ENCODE measurements around the gene MED13L. TPM values are rescaled to one million over a fixed set of nuclear protein-coding genes. Genes with fewer than 3 reads are reported as not detected.

The MED13L gene
- total and polyA plus RNA-seq, 2 donors (not counting 3 experiments of a cell fraction or from before 2014, with no cell fraction given): 27.4 to 93.6 TPM

GRCh38 chr12:116299665-116300328 lies 22.3 kb upstream of the MED13L start:
- dilution Hi-C loops (cut with MboI; ENCODE audit: extremely low pct_ligation_motif_present, low sequenced_read_pairs) (no loop called here), intact Hi-C loops (cut with micrococcal nuclease) (no loop called here)
- no peak for DNase-seq (ENCODE audit: low read depth, low spot score)
- no peak overlapping the region for H3K27ac ChIP-seq (ENCODE audit: insufficient read depth, low read depth, low read length)
- peaks cover 6 to 17% of the 10 kb centered on the region in 2 experiments for H3K27me3 ChIP-seq (ENCODE audit: control insufficient read depth in 2 of 2, insufficient read depth in 2 of 2, low read length in 2 of 2)
- H3K4me2 ChIP-seq (ENCODE audit: insufficient read depth, low read length): no peak overlapping the region
- H3K36me3 ChIP-seq (ENCODE audit: control insufficient read depth in 2 of 2, extremely low read depth in 1 of 2, insufficient read depth in 2 of 2, low read length in 2 of 2): no peaks in the 10 kb centered on the region
- H3K4me1 ChIP-seq (ENCODE audit: control insufficient read depth, extremely low read depth, insufficient read depth, low read length): peaks cover 3% of the 10 kb centered on the region
- ChIA-PET POLR2A (no interaction called here), CTCF (no interaction called here)
- no peaks in the 10 kb centered on the region for H3K9me1 ChIP-seq (replicated peaks; ENCODE audit: control insufficient read depth, extremely low read depth, insufficient read depth, low read length)
- no peaks in the 10 kb centered on the region for H3K79me2 ChIP-seq (ENCODE audit: control insufficient read depth, insufficient read depth, low read length)
- no peak for TF ChIP-seq CTCF (IDR thresholded peaks at IDR 0.05; ENCODE audit: extremely low read depth in 1 of 2, insufficient read depth in 1 of 2, low read depth in 1 of 2, low read length in 2 of 2)
- no peak for TF ChIP-seq MAX (IDR thresholded peaks at IDR 0.05; ENCODE audit: insufficient read depth, insufficient read length)
- H4K20me1 ChIP-seq (replicated peaks; ENCODE audit: control insufficient read depth, extremely low read depth, insufficient read depth, low read length): no peaks in the 10 kb centered on the region
- BruUV-seq (replicated peaks): no TSS peak
- H3K9me3 ChIP-seq (replicated peaks; ENCODE audit: control insufficient read depth, insufficient read depth, low read length): no peaks in the 10 kb centered on the region
- no peak overlapping the region for H3K4me3 ChIP-seq (replicated peaks in 1 of 3; ENCODE audit: insufficient read depth in 1 of 3, low read depth in 1 of 3, low read length in 3 of 3)
- no peak overlapping the region for H3K9ac ChIP-seq (replicated peaks; ENCODE audit: extremely low read depth, insufficient read depth, low read length)
- no peak for FAIRE-seq
- H2AFZ ChIP-seq (ENCODE audit: low read depth, low read length): no peak overlapping the region

GRCh38 chr12:116299064-116299463 lies 21.6 kb upstream of the MED13L start:
- Histone ChIP-seq H3K9me3 (replicated peaks; ENCODE audit: control insufficient read depth, insufficient read depth, low read length) (no peaks in the 10 kb centered on the region), H3K9ac (replicated peaks; ENCODE audit: extremely low read depth, insufficient read depth, low read length) (no peak overlapping the region), H3K27ac (ENCODE audit: insufficient read depth, low read depth, low read length) (no peak overlapping the region), H3K4me2 (ENCODE audit: insufficient read depth, low read length) (no peak overlapping the region), H3K36me3 (ENCODE audit: control insufficient read depth in 2 of 2, extremely low read depth in 1 of 2, insufficient read depth in 2 of 2, low read length in 2 of 2) (no peaks in the 10 kb centered on the region), H3K4me1 (ENCODE audit: control insufficient read depth, extremely low read depth, insufficient read depth, low read length) (peaks cover 3% of the 10 kb centered on the region), H3K27me3 (ENCODE audit: control insufficient read depth in 2 of 2, insufficient read depth in 2 of 2, low read length in 2 of 2) (peaks cover 6 to 17% of the 10 kb centered on the region in 2 experiments), H2AFZ (ENCODE audit: low read depth, low read length) (no peak overlapping the region), H3K4me3 (replicated peaks in 1 of 3; ENCODE audit: insufficient read depth in 1 of 3, low read depth in 1 of 3, low read length in 3 of 3) (no peak overlapping the region), H3K9me1 (replicated peaks; ENCODE audit: control insufficient read depth, extremely low read depth, insufficient read depth, low read length) (no peaks in the 10 kb centered on the region), H4K20me1 (replicated peaks; ENCODE audit: control insufficient read depth, extremely low read depth, insufficient read depth, low read length) (no peaks in the 10 kb centered on the region), H3K79me2 (ENCODE audit: control insufficient read depth, insufficient read depth, low read length) (no peaks in the 10 kb centered on the region)
- POLR2A ChIA-PET: no interaction called here
- dilution Hi-C loops (cut with MboI; ENCODE audit: extremely low pct_ligation_motif_present, low sequenced_read_pairs): no loop called here
- DNase-seq (ENCODE audit: low read depth, low spot score): no peak
- intact Hi-C loops (cut with micrococcal nuclease): no loop called here
- CTCF ChIA-PET: no interaction called here
- no peak for FAIRE-seq
- TF ChIP-seq GATA2 (IDR thresholded peaks at IDR 0.05; ENCODE audit: insufficient read depth, insufficient read length, low read depth, low read length) (no peak), JUN (IDR thresholded peaks at IDR 0.05; ENCODE audit: borderline replicate concordance, insufficient read depth, insufficient read length, low read depth) (no peak), MYC (IDR thresholded peaks at IDR 0.05; ENCODE audit: low read depth, low read length) (no peak), POLR2AphosphoS5 (IDR thresholded peaks at IDR 0.05; ENCODE audit: insufficient read depth, low read depth, low read length) (no peak), FOS (IDR thresholded peaks at IDR 0.05; ENCODE audit: borderline replicate concordance, insufficient read depth, low read length) (no peak), EZH2 (IDR thresholded peaks at IDR 0.05; ENCODE audit: borderline replicate concordance, low read depth, low read length, severe bottlenecking) (no peak), CTCF (IDR thresholded peaks at IDR 0.05; ENCODE audit: extremely low read depth in 1 of 2, insufficient read depth in 1 of 2, low read depth in 1 of 2, low read length in 2 of 2) (no peak), POLR2A (IDR thresholded peaks at IDR 0.05; ENCODE audit: low read depth, low read length) (no peak), MAX (IDR thresholded peaks at IDR 0.05; ENCODE audit: insufficient read depth, insufficient read length) (no peak)
- BruUV-seq (replicated peaks): no TSS peak
